ENCODE results near the gene GABRP. TPM values are rescaled to one million over a fixed set of nuclear protein-coding genes. Genes with fewer than 3 reads are reported as not detected.

Gene GABRP
- total RNA-seq, 2 donors from 2014 or later, result not detected

GRCh38 chr5:170755679-170756456 is 27.7 kb upstream of the GABRP start:
- H3K9me3 ChIP-seq, result no peaks in the 10 kb centered on the region
- H3K4me1 ChIP-seq (ENCODE audit: control insufficient read depth in 1 of 2, low read depth in 2 of 2), result peaks cover 3 to 24% of the 10 kb centered on the region in 2 donors
- no peaks in the 10 kb centered on the region for H3K27me3 ChIP-seq (replicated peaks; ENCODE audit: insufficient read depth)
- no peaks in the 10 kb centered on the region for H3K36me3 ChIP-seq
- ATAC-seq (ENCODE audit: insufficient number of reproducible peaks, low FRiP score, low read depth) (no peak), DNase-seq (ENCODE audit: low spot score) (no peak)
- H3K4me3 ChIP-seq, result no peak overlapping the region
- no peak overlapping the region for H3K27ac ChIP-seq
- TF ChIP-seq CTCF (IDR thresholded peaks at IDR 0.05), result no peak

GRCh38 chr5:170756691-170757090 is 26.8 kb upstream of the GABRP start:
- DNase-seq (ENCODE audit: low spot score) (no peak), ATAC-seq (ENCODE audit: insufficient number of reproducible peaks, low FRiP score, low read depth) (no peak)
- no peak for TF ChIP-seq CTCF (IDR thresholded peaks at IDR 0.05)

GRCh38 chr5:170757182-170757601 is 26.3 kb upstream of the GABRP start:
- no peak for DNase-seq (ENCODE audit: low spot score)
- no peak for TF ChIP-seq CTCF (IDR thresholded peaks at IDR 0.05)
- no peaks in the 10 kb centered on the region for H3K27me3 ChIP-seq (replicated peaks; ENCODE audit: insufficient read depth)
- H3K4me3 ChIP-seq, result no peak overlapping the region
- H3K27ac ChIP-seq, result peak overlapping the region; percentile 35 to 47
- no peaks in the 10 kb centered on the region for H3K9me3 ChIP-seq
- peaks cover 3 to 24% of the 10 kb centered on the region in 2 donors for H3K4me1 ChIP-seq (ENCODE audit: control insufficient read depth in 1 of 2, low read depth in 2 of 2)
- H3K36me3 ChIP-seq, result no peaks in the 10 kb centered on the region
- ATAC-seq (ENCODE audit: insufficient number of reproducible peaks, low FRiP score, low read depth), result no peak

More at GRCh38 chr5:170756691-170757090, 26.8 kb upstream of the GABRP start:
- no peaks in the 10 kb centered on the region for H3K9me3 ChIP-seq
- H3K4me1 ChIP-seq (ENCODE audit: control insufficient read depth in 1 of 2, low read depth in 2 of 2), result peaks cover 3 to 24% of the 10 kb centered on the region in 2 donors
- H3K27ac ChIP-seq, result peak overlapping the region; percentile 35 to 47
- H3K36me3 ChIP-seq, result no peaks in the 10 kb centered on the region
- no peaks in the 10 kb centered on the region for H3K27me3 ChIP-seq (replicated peaks; ENCODE audit: insufficient read depth)
- H3K4me3 ChIP-seq, result no peak overlapping the region

GRCh38 chr5:170757669-170758068 is 25.9 kb upstream of the GABRP start:
- ATAC-seq (ENCODE audit: insufficient number of reproducible peaks, low FRiP score, low read depth), result no peak
- Histone ChIP-seq H3K9me3 (no peaks in the 10 kb centered on the region), H3K4me3 (no peak overlapping the region), H3K27me3 (replicated peaks; ENCODE audit: insufficient read depth) (no peaks in the 10 kb centered on the region), H3K27ac (no peak overlapping the region), H3K36me3 (no peaks in the 10 kb centered on the region), H3K4me1 (ENCODE audit: control insufficient read depth in 1 of 2, low read depth in 2 of 2) (peaks cover 3 to 24% of the 10 kb centered on the region in 2 donors)
- no peak for DNase-seq (ENCODE audit: low spot score)
- no peak for TF ChIP-seq CTCF (IDR thresholded peaks at IDR 0.05)

GRCh38 chr5:170758481-170758880 is 25.0 kb upstream of the GABRP start:
- DNase-seq (ENCODE audit: low spot score), result no peak
- no peak for TF ChIP-seq CTCF (IDR thresholded peaks at IDR 0.05)
- H3K9me3 ChIP-seq, result no peaks in the 10 kb centered on the region
- no peak overlapping the region for H3K4me3 ChIP-seq
- H3K36me3 ChIP-seq, result no peaks in the 10 kb centered on the region
- no peaks in the 10 kb centered on the region for H3K27me3 ChIP-seq (replicated peaks; ENCODE audit: insufficient read depth)
- H3K4me1 ChIP-seq (ENCODE audit: control insufficient read depth in 1 of 2, low read depth in 2 of 2), result peaks cover 3 to 24% of the 10 kb centered on the region in 2 donors
- ATAC-seq (ENCODE audit: insufficient number of reproducible peaks, low FRiP score, low read depth), result no peak
- H3K27ac ChIP-seq, result no peak overlapping the region
